ENCODE measurements around the gene C2CD2L. TPM values are rescaled to one million over a fixed set of nuclear protein-coding genes. Genes with fewer than 3 reads are reported as not detected.

Gene C2CD2L
- total and polyA plus RNA-seq, 2 of the 13 experiments (the other 11 are each of a cell fraction or from before 2014, with no cell fraction given), result 3.7 to 5.5 TPM

- TF ChIP-seq ZC3H4 (CRISPR knock-in tag; IDR thresholded peaks at IDR 0.05; ENCODE audit: borderline replicate concordance), result no peak
- peak; percentile 53 for TF ChIP-seq THRA (CRISPR knock-in tag; IDR thresholded peaks at IDR 0.05; ENCODE audit: borderline replicate concordance)
- no peak for TF ChIP-seq ZBTB37 (CRISPR knock-in tag; IDR thresholded peaks at IDR 0.05)
- no peak for TF ChIP-seq TOE1 (CRISPR knock-in tag; IDR thresholded peaks at IDR 0.05)
- TF ChIP-seq SRSF9 (IDR thresholded peaks at IDR 0.05; ENCODE audit: borderline replicate concordance, insufficient read depth, low read depth, low read length, poor library complexity, severe bottlenecking), result no peak
- 0 out of 2 replicates have a peak, but pooled peaks have one; percentile 66 for TF ChIP-seq ZBTB42 (CRISPR knock-in tag; IDR thresholded peaks at IDR 0.05)
- no peak for TF ChIP-seq ZNF326 (CRISPR knock-in tag; IDR thresholded peaks at IDR 0.05; ENCODE audit: borderline replicate concordance)
- peak; percentile 82 for TF ChIP-seq SNAPC4 (CRISPR knock-in tag; IDR thresholded peaks at IDR 0.05)
- TF ChIP-seq ZNF607 (CRISPR knock-in tag; IDR thresholded peaks at IDR 0.05; ENCODE audit: borderline replicate concordance), result peak; percentile 62; the same call in 1 of the 2 replicates
- TF ChIP-seq ELF4 (CRISPR knock-in tag; IDR thresholded peaks at IDR 0.05; ENCODE audit: borderline replicate concordance), result no peak
- TF ChIP-seq U2AF2 (IDR thresholded peaks at IDR 0.05; ENCODE audit: low read depth, low read length), result no peak
- TF ChIP-seq ZSCAN12 (CRISPR knock-in tag; IDR thresholded peaks at IDR 0.05), result 0 out of 2 replicates have a peak, but pooled peaks have one; percentile 61
- TF ChIP-seq ZNF3 (CRISPR knock-in tag; IDR thresholded peaks at IDR 0.05), result no peak
- no peak; the same call in 1 of the 2 replicates for TF ChIP-seq HMG20B (CRISPR knock-in tag; conservative IDR thresholded peaks at IDR 0.05)
- TF ChIP-seq GLMP (CRISPR knock-in tag; IDR thresholded peaks at IDR 0.05; ENCODE audit: borderline replicate concordance), result no peak
- no peak; the same call in 1 of the 2 replicates for TF ChIP-seq ZNF766 (CRISPR knock-in tag; IDR thresholded peaks at IDR 0.05; ENCODE audit: borderline replicate concordance)
- 0 out of 2 replicates have a peak, but pooled peaks have one; percentile 59 for TF ChIP-seq PAX8 (CRISPR knock-in tag; IDR thresholded peaks at IDR 0.05; ENCODE audit: borderline replicate concordance)
- no peak for TF ChIP-seq ZNF816 (CRISPR knock-in tag; IDR thresholded peaks at IDR 0.05; ENCODE audit: borderline replicate concordance)
Measured at GRCh38 chr11:119084663-119085436, 22.3 kb upstream of the C2CD2L start, which contains the start of gene HMBS (continued).

Data from HepG2 (cell line).